ENCODE data around the gene CARD19.
"Not testable (repeated sequence)": the region's sequence is repeated elsewhere in the genome, so short reads cannot be mapped to it uniquely, and the experiment has no call there.

CARD19 gene

GRCh38 chr9:93099551-93100275, 3.7 kb downstream of the CARD19 start:
- DNase-seq (ENCODE audit: low read depth in 4 of 4, low spot score in 1 of 4): no peak

DNA sequence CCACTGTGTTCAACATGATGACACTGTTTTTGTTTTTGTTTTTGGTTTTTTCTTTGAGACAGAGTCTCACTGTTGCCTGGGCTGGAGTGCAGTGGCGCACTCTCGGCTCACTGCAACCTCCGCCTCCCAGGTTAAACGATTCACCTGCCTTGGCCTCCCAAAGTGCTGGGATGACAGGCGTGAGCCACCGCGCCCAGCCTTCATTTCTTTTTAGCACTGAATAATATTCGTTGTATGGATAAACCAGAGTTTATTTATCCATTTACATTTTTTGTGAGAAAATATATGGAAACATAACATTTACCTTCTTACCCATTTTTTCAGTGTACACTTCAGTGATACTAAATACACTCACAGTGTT, 4.2 kb downstream of the CARD19 start:
- DNase-seq (ENCODE audit: low read depth in 4 of 4, low spot score in 1 of 4): no peak

- not testable (repeated sequence) for DNase-seq (ENCODE audit: low read depth in 4 of 4, low spot score in 1 of 4)
Observed at GRCh38 chr9:93101086-93101485, 5.1 kb downstream of the CARD19 start.

DNA sequence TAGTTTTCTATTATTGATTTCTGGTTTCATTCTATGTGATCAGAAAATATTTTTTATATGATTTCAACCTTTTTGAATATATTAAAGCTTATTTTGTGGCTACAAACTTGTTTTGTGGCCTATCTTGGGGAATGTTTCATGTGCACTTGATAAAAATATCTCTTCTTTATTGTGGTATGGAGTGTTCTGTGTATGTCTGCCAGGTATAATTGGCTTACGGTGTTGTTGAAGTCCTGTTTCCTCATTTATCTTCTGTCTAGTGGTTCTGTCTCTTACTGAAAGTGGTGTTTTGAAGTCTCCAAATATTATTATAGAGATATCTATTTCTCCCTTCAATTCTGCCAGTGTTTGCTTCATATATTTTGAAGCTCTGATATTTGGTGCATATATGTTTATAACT, 9.6 kb downstream of the CARD19 start:
- DNase-seq (ENCODE audit: low read depth in 4 of 4, low spot score in 1 of 4): no peak

DNA sequence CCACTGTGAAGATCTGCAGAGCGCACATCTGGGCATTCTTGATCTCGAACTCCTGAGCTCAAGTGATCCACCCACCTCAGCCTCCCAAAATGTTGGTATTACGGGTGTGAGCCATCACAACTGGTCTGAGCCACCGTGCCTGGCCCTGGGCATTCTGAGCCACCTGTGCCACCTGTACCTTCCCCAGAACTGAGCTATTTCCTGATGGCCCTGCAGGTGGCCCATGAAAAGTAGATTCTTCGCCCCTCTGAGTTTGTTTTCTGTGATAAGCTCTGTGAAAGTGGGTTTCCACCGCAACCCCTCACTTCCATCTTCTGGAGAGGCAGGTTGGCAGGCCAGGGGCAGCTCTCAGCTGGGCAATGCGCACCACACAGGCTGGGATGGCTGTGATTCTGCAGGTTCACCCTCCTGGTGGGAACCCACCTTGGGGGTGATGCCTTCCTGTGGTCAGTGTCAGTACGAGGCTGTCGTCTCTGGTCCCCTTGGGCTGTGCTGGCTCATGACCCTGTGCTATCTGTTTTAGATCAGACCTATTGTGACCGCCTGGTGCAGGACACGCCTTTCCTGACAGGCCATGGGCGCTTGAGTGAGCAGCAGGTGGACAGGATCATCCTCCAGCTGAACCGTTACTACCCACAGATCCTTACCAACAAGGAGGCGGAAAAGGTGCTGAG, 11.3 kb downstream of the CARD19 start:
- no peak for DNase-seq (ENCODE audit: low read depth in 4 of 4, low spot score in 1 of 4)

DNA sequence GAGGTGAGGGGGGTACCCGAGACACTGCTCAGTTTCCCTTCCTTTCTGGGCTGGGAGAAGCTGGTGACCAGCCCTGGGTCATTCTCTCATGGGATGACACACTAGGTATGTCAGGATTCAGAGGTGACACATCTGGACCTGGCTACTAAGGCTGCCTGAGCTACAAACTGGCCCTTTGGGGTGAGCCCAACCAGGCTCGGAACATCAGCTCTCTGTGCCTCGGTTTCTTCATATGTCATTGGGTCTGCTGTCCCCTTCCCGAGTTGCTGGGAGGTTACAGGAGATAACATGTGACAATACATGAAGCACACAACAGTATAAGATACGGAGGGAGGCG, 11.8 kb downstream of the CARD19 start:
- no peak for DNase-seq (ENCODE audit: low read depth in 4 of 4, low spot score in 1 of 4)

- peak in 1 of 4 experiments; percentile 48 for DNase-seq (ENCODE audit: low read depth in 4 of 4, low spot score in 1 of 4)
Observed at GRCh38 chr9:93108291-93109041, 12.4 kb downstream of the CARD19 start.

DNA sequence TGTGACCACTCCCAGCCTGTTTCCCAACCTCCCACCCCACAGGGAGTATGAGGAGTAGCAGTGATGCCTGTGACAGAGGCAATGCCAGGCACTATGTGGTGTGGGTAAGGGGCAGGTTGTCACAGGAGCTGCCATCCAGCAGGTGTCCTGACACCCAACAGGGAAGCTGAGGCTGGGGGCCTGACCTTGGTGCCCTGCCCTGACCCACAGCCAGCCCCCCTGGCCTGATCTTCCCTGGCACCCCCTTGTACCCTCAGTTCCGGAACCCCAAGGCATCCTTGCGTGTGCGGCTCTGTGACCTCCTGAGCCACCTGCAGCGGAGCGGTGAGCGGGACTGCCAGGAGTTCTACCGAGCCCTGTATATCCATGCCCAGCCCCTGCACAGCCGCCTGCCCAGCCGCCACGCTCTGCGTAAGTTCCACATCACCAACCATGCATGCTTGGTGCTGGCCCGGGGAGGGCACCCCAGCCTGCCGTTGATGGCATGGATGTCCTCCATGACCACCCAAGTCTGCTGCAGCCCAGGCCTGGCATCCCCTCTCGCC, 14.4 kb downstream of the CARD19 start:
- no peak for DNase-seq (ENCODE audit: low read depth in 4 of 4, low spot score in 1 of 4)

DNA sequence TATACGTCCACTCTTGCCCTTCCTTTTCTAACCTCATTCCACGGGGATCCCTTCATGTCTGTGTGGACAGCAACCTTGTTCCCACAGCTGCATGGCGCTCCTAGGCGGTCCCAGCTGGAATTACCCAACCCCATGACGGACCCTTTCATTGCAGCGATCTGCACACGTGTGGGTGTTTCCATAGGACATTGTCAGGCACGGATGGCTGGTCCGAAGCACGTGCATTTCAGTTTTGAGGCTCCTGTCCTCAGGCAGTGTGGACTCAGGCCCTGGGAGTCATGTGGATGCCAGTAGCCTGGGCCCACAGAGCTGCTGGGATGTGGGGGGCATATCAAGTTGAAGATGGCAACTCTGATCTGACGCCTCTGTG, 15.0 kb downstream of the CARD19 start:
- no peak for DNase-seq (ENCODE audit: low read depth in 4 of 4, low spot score in 1 of 4)

DNA sequence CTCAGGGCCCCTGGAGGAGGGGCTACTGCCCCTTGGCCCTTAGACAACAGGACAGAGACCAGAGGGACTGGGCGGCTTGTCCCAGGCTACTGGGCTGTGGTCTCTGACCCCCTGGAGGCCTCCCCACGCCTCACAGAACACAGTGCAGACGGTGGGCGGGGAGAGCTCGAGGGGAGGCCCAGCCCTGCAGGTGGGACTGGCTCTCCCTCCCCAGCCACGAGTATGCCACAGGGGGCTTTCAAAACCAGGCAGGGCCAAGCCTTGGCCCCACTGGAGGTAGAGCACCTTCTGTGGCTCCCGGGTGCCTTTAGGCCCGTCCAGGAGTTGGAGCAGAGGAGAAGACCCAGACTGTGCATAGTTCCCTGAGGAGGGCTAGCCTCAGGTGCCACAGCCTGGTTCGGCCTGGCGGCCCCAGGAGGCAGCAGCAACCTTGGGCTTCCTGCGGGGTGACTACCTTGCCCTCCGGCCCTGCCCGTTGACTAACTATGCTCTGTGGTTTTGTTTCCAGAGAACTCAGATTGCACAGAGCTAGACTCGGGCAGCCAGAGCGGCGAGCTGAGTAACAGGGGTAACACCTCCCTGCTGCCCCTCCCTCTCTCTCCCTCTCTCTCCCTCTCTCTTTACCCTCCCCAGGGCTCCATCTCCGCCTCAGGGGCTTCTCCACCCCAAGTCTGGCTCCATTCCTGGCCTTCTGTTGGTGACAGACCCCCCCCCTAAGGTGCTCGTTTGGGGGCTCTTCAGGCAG, 15.5 kb downstream of the CARD19 start:
- no peak for DNase-seq (ENCODE audit: low read depth in 4 of 4, low spot score in 1 of 4)

- no peak for DNase-seq (ENCODE audit: low read depth in 4 of 4, low spot score in 1 of 4)
Observed at GRCh38 chr9:93112116-93112863, 16.3 kb downstream of the CARD19 start.

GRCh38 chr9:93112864-93113389, 16.9 kb downstream of the CARD19 start:
- DNase-seq (ENCODE audit: low read depth in 4 of 4, low spot score in 1 of 4): no peak

GRCh38 chr9:93114169-93114983, 18.4 kb downstream of the CARD19 start:
- DNase-seq (ENCODE audit: low read depth in 4 of 4, low spot score in 1 of 4): no peak

DNA sequence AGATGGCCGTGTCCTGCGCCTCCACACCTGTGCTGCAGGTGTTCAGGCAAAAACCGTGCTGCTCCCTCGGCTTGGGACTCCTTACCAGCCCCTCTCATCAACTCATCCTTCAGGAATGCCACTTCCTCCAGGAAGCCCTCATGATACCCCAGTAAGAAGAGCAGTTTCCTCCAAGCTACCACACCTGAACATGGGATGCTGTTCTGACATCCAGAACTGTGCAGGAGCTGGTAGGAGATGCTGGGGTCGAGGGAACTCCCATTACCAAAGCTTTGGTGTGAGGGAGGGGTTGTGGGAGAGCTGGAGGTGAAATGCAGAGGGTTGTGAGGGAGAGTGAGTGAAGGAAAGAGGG, 18.9 kb downstream of the CARD19 start:
- no peak for DNase-seq (ENCODE audit: low read depth in 4 of 4, low spot score in 1 of 4)

DNA sequence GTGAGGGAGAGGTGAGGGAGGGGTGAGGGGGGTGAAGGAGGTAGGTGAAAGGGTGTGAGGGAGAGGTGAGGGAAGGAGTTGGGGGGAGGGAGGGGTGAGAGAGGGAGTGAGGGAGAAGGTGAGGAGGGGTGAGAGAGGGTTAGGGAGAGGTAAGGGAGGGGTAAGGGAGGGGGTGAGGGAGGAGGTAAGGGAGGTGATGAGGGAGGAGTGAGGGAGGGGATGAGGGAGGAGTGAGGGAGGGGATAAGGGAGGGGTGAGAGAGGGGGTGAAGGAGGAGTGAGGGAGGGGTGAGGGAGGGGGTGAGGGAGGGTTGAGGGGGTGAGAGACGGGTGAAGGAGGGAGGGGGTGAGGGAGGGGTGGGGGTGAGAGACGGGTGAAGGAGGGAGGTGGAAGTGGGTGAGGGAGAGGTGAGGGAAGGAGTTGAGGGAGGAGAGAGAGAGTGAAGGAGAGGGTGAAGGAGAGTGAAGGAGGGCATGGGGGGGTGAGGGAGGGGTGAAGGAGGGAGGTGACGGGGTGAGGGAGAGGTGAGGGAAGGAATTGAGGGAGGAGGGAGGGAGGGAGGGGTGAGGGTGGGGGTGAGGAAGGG, 19.6 kb downstream of the CARD19 start:
- DNase-seq (ENCODE audit: low read depth in 4 of 4, low spot score in 1 of 4): no peak

DNA sequence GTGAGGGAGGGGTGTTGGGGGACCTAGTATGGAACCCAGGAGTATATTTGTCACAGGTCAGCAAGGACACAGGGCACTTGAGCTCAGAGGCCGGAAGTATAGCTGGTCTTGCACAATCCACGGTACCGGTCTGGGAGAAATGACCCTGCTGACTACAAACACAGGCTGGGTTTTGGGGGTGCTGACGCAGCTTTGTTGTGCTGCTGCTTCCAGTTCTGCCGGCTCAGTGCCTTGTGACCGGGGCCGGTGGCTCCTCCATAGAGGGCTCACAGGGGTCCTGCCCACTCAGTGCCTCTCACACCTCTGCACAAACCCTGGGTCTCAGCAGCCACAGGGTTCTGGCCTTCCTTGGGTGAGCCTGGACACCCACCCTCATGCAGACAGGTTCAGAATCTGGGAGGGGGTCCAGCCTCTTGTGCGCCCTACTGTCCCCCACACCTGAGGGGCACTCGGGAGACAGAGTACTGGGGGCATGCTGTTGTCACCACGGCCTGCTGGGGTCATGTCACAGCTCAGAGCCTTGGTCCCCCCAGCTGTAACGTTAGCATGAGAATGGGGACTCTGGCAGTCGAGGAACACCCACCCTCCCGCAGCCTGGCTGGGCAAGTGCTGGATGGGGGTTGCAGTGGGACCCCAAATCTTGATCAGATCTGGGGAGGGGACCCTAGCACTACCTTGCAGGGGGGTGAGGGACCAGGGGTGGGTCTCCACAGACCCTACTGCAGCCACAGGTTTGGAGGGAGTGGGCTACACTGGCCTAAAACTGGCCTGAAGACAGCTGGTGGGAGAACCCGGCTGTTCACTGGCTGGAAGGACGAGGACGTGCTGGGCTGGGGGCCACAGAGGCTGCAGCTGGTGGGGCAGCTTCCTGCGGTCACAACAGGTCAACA, 20.3 kb downstream of the CARD19 start:
- no peak for DNase-seq (ENCODE audit: low read depth in 4 of 4, low spot score in 1 of 4)

DNA sequence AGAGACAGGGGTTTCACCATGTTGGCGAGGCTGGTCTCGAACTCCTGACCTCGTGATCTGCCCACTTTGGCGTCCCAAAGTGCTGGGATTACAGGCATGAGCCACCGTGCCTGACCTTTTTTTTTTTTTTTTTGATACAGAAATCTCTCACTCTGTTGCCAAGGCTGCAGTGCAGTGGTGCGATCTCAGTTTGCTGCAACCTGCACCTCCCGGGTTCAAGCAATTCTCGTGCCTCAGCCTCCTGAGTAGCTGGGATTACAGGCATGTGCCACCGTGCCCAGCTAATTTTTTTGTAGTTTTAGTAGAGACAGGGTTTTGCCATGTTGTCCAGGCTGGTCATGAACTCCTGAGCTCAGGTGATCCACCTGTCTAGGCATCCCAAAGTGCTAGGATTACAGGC, 21.5 kb downstream of the CARD19 start:
- not testable (repeated sequence) for DNase-seq (ENCODE audit: low read depth in 4 of 4, low spot score in 1 of 4)
